ENCODE measurements around the gene HOXA3. TPM values are rescaled to one million over a fixed set of nuclear protein-coding genes. Genes with fewer than 3 reads are reported as not detected.

The HOXA3 gene
- total and polyA plus RNA-seq, 9 of the 15 experiments (the other 6 are each of a cell fraction or from before 2014, with no cell fraction given) = 0.04 to 0.13 TPM; not detected in 7

DNA sequence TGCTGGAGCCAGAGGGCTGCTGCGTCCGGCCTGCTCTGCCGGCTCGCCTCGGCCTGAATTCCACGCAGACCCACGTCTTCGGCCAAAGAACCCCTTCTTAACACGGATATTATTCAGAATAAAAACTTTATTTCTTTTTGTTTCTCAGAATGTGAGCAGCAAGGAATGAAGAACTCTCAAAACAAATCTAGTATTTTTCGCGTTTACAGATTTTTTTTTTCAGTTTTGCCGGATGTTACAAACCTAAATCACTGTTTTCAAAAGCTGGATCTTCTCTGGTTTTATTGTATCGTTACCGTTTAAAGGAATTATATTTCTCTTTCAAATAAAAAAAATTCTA lies 45.5 kb downstream of the HOXA3 start:
- no peak for FAIRE-seq
- TF ChIP-seq, protein P1, sequence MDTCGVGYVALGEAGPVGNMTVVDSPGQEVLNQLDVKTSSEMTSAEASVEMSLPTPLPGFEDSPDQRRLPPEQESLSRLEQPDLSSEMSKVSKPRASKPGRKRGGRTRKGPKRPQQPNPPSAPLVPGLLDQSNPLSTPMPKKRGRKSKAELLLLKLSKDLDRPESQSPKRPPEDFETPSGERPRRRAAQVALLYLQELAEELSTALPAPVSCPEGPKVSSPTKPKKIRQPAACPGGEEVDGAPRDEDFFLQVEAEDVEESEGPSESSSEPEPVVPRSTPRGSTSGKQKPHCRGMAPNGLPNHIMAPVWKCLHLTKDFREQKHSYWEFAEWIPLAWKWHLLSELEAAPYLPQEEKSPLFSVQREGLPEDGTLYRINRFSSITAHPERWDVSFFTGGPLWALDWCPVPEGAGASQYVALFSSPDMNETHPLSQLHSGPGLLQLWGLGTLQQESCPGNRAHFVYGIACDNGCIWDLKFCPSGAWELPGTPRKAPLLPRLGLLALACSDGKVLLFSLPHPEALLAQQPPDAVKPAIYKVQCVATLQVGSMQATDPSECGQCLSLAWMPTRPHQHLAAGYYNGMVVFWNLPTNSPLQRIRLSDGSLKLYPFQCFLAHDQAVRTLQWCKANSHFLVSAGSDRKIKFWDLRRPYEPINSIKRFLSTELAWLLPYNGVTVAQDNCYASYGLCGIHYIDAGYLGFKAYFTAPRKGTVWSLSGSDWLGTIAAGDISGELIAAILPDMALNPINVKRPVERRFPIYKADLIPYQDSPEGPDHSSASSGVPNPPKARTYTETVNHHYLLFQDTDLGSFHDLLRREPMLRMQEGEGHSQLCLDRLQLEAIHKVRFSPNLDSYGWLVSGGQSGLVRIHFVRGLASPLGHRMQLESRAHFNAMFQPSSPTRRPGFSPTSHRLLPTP (IDR thresholded peaks at IDR 0.05; ENCODE audit: borderline replicate concordance, extremely low read depth, insufficient read length) = no peak
- TF ChIP-seq XRCC4 (IDR thresholded peaks at IDR 0.05; ENCODE audit: extremely low read depth, insufficient read depth, insufficient read length) = no peak
- no peak for TF ChIP-seq SP1 (CRISPR knock-in tag; IDR thresholded peaks at IDR 0.05)
- TF ChIP-seq EGR1 (conservative IDR thresholded peaks at IDR 0.05) = no peak
- TF ChIP-seq, protein P2, sequence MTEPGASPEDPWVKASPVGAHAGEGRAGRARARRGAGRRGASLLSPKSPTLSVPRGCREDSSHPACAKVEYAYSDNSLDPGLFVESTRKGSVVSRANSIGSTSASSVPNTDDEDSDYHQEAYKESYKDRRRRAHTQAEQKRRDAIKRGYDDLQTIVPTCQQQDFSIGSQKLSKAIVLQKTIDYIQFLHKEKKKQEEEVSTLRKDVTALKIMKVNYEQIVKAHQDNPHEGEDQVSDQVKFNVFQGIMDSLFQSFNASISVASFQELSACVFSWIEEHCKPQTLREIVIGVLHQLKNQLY (CRISPR knock-in tag; conservative IDR thresholded peaks at IDR 0.05) = no peak
- TF ChIP-seq ZBTB5 (IDR thresholded peaks at IDR 0.05) = no peak
- TF ChIP-seq, protein P3, sequence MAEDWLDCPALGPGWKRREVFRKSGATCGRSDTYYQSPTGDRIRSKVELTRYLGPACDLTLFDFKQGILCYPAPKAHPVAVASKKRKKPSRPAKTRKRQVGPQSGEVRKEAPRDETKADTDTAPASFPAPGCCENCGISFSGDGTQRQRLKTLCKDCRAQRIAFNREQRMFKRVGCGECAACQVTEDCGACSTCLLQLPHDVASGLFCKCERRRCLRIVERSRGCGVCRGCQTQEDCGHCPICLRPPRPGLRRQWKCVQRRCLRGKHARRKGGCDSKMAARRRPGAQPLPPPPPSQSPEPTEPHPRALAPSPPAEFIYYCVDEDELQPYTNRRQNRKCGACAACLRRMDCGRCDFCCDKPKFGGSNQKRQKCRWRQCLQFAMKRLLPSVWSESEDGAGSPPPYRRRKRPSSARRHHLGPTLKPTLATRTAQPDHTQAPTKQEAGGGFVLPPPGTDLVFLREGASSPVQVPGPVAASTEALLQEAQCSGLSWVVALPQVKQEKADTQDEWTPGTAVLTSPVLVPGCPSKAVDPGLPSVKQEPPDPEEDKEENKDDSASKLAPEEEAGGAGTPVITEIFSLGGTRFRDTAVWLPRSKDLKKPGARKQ (CRISPR knock-in tag; IDR thresholded peaks at IDR 0.05) = no peak
- TF ChIP-seq POLR2G (IDR thresholded peaks at IDR 0.05; ENCODE audit: low read depth, low read length) = no peak
- no peak for TF ChIP-seq CCAR2 (IDR thresholded peaks at IDR 0.05; ENCODE audit: low read depth, low read length)
- TF ChIP-seq POLR2B (IDR thresholded peaks at IDR 0.05; ENCODE audit: low read depth, partially characterized antibody) = no peak
- TF ChIP-seq, protein P4, sequence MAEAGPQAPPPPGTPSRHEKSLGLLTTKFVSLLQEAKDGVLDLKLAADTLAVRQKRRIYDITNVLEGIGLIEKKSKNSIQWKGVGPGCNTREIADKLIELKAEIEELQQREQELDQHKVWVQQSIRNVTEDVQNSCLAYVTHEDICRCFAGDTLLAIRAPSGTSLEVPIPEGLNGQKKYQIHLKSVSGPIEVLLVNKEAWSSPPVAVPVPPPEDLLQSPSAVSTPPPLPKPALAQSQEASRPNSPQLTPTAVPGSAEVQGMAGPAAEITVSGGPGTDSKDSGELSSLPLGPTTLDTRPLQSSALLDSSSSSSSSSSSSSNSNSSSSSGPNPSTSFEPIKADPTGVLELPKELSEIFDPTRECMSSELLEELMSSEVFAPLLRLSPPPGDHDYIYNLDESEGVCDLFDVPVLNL (CRISPR knock-in tag; IDR thresholded peaks at IDR 0.05; ENCODE audit: low read depth) = no peak
- no peak for TF ChIP-seq PYGO2 (tag; IDR thresholded peaks at IDR 0.05)
- TF ChIP-seq POLR3A (IDR thresholded peaks at IDR 0.05; ENCODE audit: borderline replicate concordance, extremely low read depth, insufficient read depth, insufficient read length) = no peak
- no peak for TF ChIP-seq TRIM28 (IDR thresholded peaks at IDR 0.05)
- no peak for TF ChIP-seq KLF10 (CRISPR knock-in tag; IDR thresholded peaks at IDR 0.05)

More for the DNA sequence above, 45.5 kb downstream of the HOXA3 start:
- in situ Hi-C loops (cut with MboI) (no loop called here), intact Hi-C loops (cut with micrococcal nuclease) (no loop called here)
- H3K9me3 ChIP-seq (replicated peaks; ENCODE audit: control insufficient read depth, insufficient read depth, low read depth, low read length) = no peaks in the 10 kb centered on the region
- H3K9me1 ChIP-seq (ENCODE audit: control insufficient read depth, insufficient read depth, low read length) = no peaks in the 10 kb centered on the region
- WGBS (ENCODE audit: insufficient coverage, low coverage, missing lambda C conversion rate) = 0% methylated on average over 12 of the region's 14 CpGs
- no TSS peak for BruUV-seq (replicated peaks)
- H2AFZ ChIP-seq (ENCODE audit: low read depth, low read length) = no peak overlapping the region
- no peaks in the 10 kb centered on the region for H3K79me2 ChIP-seq (ENCODE audit: control insufficient read depth, insufficient read depth, low read length)
- H3K27ac ChIP-seq (ENCODE audit: extremely low read depth, low read depth, low read length) = no peak overlapping the region
- H3K36me3 ChIP-seq (ENCODE audit: control insufficient read depth, insufficient read depth, low read length) = no peaks in the 10 kb centered on the region
- ATAC-seq = no peak
- no peak for DNase-seq (ENCODE audit: extremely low read depth in 1 of 4, low spot score in 3 of 4)
- H3K27me3 ChIP-seq (ENCODE audit: control insufficient read depth in 2 of 2, insufficient read depth in 2 of 2, low read length in 2 of 2) = peaks cover 62 to 76% of the 10 kb centered on the region in 2 experiments
- H3K4me3 ChIP-seq = no peak overlapping the region
- no peak overlapping the region for H3K4me2 ChIP-seq (ENCODE audit: insufficient read depth, low read length)
- no peaks in the 10 kb centered on the region for H4K20me1 ChIP-seq (replicated peaks; ENCODE audit: control insufficient read depth, insufficient read depth, low read length)
- no peak overlapping the region for H3K9ac ChIP-seq (ENCODE audit: insufficient read depth in 1 of 2, low read depth in 2 of 2, low read length in 2 of 2)
- peaks cover 0 to 15% of the 10 kb centered on the region in 2 experiments; a peak in 2 of 5 replicates for H3K4me1 ChIP-seq (replicated peaks in 1 of 2; ENCODE audit: control insufficient read depth in 2 of 2, insufficient read depth in 2 of 2, low read length in 2 of 2)
- CTCF ChIA-PET (ENCODE audit: low intra/inter-chr PET ratio) = no interaction called here
- POLR2A ChIA-PET = no interaction called here

Data from K562 (cell line).